GM13976 (cell line): ENCODE data around the gene FAM200C.

Experiments used
- DNase-seq: peaks from one replicate; pipeline ENCODE4 v3.0.0; 2012; ENCODE audit warnings: low spot score
- CTCF ChIP-seq: IDR thresholded peaks from 2 replicates; pipeline ENCODE4 v1.5.1; 2012; ENCODE audit warnings: borderline replicate concordance, mild to moderate bottlenecking; ENCODE audit not compliant: insufficient read depth; ENCODE audit errors: extremely low read depth, missing control alignments, control extremely low read depth
- in situ Hi-C: fragments of 300-500 bp; cut with MboI; formaldehyde crosslinking; loops from one replicate; pipeline ENCODE4 v1.12.0; 2022; ENCODE audit warnings: low sequenced_read_pairs, mixed read lengths, inconsistent platforms; ENCODE audit not compliant: unreplicated experiment

Gene FAM200C

DNA sequence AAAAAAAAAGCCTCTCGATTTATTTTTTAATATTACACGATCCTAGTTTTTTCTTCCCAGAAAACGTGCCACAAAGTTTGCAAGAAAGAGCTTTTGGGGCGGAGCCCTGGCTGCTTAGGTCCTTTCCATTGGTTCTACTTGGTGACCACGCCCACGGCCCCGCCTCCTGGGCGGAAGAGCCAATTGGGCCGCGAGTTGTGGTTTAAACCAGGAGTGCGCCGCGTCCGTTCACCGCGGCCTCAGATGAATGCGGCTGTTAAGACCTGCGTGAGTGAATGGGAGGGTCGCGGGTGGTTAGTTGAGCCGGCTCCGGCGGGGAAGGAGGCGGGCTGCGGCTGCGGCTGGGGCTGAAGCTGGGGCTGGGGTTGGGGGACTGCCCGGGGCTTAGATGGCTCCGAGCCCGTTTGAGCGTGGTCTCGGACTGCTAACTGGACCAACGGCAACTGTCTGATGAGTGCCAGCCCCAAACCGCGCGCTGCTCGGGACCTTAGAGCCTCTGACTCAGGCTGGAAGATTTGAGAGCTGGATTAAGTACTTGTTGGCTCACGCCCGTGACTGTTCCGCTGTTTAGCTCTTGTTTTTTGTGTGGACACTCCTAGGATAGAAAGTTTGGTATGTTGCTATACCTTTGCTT lies 21.9 kb upstream of the FAM200C start, which contains the start of gene PTTG1:
Gene PTTG1, plus strand, starts transcription at position 231 of the 634 bp plus-strand sequence. CDS start 458 bp downstream, outside the sequence.
- in situ Hi-C loops = no loop called here
- DNase-seq = peak; percentile 88
- no peak for TF ChIP-seq CTCF

DNA sequence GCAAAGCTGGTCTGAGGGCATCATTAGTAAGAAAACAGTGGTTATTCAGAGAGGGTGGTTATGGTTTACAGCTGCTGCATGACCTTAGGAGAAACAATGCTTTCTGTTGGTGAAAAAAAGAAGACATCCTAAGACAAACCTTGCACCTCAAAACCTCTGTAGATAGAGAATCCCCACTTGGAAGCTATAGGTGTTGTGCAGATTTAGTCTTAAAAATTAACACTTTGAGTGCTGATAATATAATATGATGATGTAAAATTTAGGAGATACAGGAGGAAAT lies 20.4 kb upstream of the FAM200C start:
- TF ChIP-seq CTCF = no peak
- no peak for DNase-seq
- in situ Hi-C loops = no loop called here

DNA sequence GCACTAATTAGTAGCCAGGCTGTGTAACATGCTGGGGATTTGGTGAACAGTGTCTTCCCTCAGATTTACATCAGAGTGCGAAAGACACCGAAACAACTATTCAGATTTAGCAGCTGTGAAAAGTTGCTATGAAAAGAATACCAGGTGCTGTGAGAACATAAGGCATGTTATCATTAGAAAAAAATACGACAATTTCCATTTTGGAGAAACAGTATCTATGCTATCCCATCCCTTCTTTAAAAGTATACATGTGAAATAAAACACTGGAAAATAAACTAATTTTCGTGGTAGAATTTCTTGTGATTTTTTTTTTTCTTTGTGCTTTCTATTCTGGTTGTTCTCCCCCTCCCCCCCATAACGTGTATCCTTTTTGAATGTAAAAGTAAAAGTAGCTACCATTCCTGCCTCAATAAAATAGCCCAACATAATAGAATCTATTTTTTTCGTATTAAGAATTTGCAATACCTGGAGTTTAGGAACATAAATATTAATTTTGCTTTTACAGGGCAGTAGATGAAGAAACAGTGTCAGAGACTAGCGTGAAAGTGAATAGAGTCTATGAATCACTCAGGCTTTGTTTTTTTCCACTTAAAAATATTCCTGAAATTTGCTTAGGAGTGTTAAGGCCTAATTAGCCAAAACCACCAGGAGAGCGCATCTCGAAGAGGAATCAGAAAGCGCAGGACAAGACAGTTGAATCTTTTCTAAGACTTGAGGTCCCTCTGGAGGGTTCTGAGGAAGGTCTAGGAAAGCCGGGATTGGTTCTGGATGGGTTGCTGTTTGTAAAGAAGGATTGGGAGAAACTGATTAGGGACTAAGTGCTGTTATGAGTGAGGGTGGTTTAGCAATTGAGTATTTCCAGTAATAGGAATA lies 19.8 kb upstream of the FAM200C start:
- TF ChIP-seq CTCF = no peak
- DNase-seq = no peak
- in situ Hi-C loops = no loop called here

GRCh38 chr5:160418561-160419457 lies 19.0 kb upstream of the FAM200C start, which contains the start of gene SLU7:
SLU7 (minus strand) TSS chr5:160419081; CDS start chr5:160415294, 3,787 bp downstream.
- peak; percentile 91 for DNase-seq
- in situ Hi-C loops = no loop called here
- no peak for TF ChIP-seq CTCF

DNA sequence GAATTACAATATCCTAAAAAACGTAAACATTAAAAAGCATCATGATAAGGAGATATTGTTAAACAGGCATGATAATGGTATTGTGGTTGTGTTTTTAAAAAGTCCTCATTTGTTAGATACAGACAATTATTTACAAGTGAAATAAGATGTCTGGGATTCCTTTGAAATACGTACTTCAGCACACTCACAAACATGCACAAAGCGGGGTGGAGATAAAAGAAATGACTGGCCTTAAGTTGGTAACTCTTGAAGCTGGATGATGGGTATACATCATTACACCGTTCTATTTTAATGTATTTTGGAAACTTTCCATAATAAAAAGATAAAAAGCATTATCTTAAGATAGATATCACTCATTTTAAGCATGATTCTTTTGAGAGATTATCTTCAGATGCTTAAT lies 1.0 kb downstream of the FAM200C start:
- no peak for TF ChIP-seq CTCF
- in situ Hi-C loops = no loop called here
- no peak for DNase-seq

DNA sequence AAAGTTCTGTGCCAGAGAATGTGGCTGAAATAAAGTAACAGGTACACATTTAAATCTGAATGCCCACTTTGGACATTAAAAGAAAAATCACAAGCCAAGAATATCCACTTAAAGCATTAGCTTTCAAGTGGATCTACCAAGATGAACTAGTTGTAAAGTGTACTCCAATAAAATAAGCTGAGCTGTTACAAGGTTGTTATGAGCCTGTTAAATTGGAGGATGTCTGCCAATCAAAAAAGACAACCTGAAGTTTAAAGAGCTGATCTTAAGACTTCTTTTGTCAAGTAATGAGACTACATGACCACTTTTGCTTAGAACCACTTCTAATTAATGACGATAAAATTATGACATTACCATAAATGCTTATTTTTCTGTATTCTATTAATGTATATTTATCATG lies 2.4 kb downstream of the FAM200C start:
- no peak for DNase-seq
- in situ Hi-C loops = no loop called here
- TF ChIP-seq CTCF = no peak
